HFFc6 (cell line): ENCODE data around the gene KCNH5. TPM values are rescaled to one million over a fixed set of nuclear protein-coding genes. Genes with fewer than 3 reads are reported as not detected.

ENCODE experiments used
- DNase-seq: peaks from one replicate; pipeline ENCODE4 v3.0.0-alpha.2; 2018
- H3K27ac Mint-ChIP-seq: 2 replicates; pipeline ENCODE4 v1.8.0; 2020; ENCODE audit warnings: mild to moderate bottlenecking, mixed read lengths
- H3K27me3 Mint-ChIP-seq: 2 replicates; pipeline ENCODE4 v1.8.0; 2021; ENCODE audit warnings: mild to moderate bottlenecking, moderate library complexity, mixed read lengths; ENCODE audit not compliant: insufficient read depth
- H3K36me3 Mint-ChIP-seq: 2 replicates; pipeline ENCODE4 v1.8.0; 2021; ENCODE audit warnings: low read depth, mixed read lengths
- H3K4me1 Mint-ChIP-seq: 2 replicates; pipeline ENCODE4 v1.8.0; 2020; ENCODE audit warnings: low read depth, mixed read lengths
- H3K4me3 Mint-ChIP-seq: 2 replicates; pipeline ENCODE4 v1.8.0; 2020; ENCODE audit warnings: mild to moderate bottlenecking, moderate library complexity, mixed read lengths
- H3K9me3 Mint-ChIP-seq: 2 replicates; pipeline ENCODE4 v1.8.0; 2020; ENCODE audit warnings: mild to moderate bottlenecking, mixed read lengths
- total RNA-seq, 6 experiments: library from RNA; stranded (reverse); fragmentation: NEBNext Ultra II Directional; extraction: Animal tissue kit (Norgen Biotek cat#: 25700); gene quantifications; 2 replicates in 1 of 6; 3 replicates in 5 of 6; pipeline ENCODE4 v1.2.3, GENCODE V29; 2021
- TF ChIP-seq, protein P1 (sequence below): fragments of 200-600 bp; sonication (generic); IDR thresholded peaks from 2 replicates; pipeline ENCODE4 v1.5.0; 2021; ENCODE audit warnings: antibody characterized with exemption, mild to moderate bottlenecking

KCNH5 gene
- total RNA-seq, 6 experiments from 2014 or later, result not detected

DNA sequence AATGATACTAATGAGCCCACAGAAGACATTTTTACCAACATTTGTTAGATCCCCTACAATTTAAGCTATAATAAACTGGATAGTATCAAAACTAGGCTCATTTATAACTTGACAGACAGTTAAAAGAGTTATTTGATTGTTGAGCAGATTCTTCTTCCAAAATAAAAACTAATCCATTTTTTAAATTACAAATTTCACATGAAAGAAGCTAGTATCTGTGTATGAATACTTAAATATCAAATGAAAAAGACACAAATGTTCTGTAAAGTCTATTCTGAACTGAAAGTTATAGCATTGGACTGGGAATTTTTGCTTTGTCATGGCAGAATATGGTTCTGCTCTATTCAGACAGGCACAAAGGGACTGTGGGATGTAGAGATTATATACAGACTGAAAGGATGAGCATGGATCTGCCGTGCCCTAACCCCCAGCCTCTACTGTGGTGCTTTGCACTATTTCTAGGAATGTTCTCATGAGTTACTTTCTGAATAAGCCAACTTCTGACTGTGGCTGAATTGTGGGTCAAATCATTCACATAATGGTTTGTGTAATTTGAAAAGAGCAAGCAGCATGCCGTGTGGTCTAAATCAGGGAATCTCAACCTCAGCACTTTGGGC, 352.7 kb downstream of the KCNH5 start:
- TF ChIP-seq, protein P1, sequence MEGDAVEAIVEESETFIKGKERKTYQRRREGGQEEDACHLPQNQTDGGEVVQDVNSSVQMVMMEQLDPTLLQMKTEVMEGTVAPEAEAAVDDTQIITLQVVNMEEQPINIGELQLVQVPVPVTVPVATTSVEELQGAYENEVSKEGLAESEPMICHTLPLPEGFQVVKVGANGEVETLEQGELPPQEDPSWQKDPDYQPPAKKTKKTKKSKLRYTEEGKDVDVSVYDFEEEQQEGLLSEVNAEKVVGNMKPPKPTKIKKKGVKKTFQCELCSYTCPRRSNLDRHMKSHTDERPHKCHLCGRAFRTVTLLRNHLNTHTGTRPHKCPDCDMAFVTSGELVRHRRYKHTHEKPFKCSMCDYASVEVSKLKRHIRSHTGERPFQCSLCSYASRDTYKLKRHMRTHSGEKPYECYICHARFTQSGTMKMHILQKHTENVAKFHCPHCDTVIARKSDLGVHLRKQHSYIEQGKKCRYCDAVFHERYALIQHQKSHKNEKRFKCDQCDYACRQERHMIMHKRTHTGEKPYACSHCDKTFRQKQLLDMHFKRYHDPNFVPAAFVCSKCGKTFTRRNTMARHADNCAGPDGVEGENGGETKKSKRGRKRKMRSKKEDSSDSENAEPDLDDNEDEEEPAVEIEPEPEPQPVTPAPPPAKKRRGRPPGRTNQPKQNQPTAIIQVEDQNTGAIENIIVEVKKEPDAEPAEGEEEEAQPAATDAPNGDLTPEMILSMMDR, result no peak
- Mint-ChIP-seq H3K36me3 (no peaks in the 10 kb centered on the region), H3K9me3 (peaks cover 25% of the 10 kb centered on the region), H3K27ac (peak overlapping the region; percentile 18; the same call in 1 of the 2 replicates), H3K4me1 (no peaks in the 10 kb centered on the region), H3K27me3 (no peaks in the 10 kb centered on the region), H3K4me3 (no peak overlapping the region; the same call in 1 of the 2 replicates)
- no peak for DNase-seq

DNA sequence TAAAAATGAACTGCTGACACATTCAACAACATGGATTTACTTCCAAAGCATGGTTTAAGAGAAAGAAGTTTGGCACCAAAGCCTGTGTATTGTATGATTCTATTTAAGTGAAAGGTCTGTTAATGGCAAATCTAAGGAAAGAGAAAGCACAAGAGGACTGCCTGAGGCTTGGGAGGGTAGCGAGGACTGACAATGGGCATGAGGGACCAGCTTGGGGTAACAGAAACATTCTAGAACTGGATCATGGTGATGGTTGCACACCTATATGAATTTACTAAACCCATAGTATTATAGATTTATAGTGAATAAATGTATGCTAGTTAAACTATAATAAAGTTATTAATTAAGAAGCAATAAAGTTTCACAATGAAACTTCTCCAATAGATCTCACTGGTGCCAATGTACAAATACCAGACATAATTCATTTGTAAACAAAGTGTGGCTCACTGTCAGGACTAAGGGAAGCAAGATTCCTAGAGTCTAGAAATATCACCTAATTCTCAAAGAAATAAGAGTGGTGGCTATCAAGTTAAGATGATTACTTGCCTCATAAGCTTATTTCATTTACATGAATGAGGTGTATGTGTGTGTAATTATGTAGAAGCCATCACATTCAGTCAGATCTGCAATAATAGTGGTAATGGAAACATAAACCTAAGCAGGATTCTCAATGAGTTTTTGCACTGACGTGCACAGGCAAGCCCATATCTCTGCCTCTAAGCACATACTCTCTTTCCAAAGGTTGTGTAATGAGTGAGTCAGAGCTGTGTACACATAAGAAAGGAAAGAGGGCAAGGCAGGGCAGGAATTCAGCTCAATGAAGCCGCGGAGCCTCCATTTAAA, 353.4 kb downstream of the KCNH5 start:
- Mint-ChIP-seq H3K27ac (peak overlapping the region; percentile 18; the same call in 1 of the 2 replicates), H3K36me3 (no peaks in the 10 kb centered on the region), H3K9me3 (peaks cover 33% of the 10 kb centered on the region), H3K27me3 (no peaks in the 10 kb centered on the region), H3K4me3 (no peak overlapping the region; the same call in 1 of the 2 replicates), H3K4me1 (no peaks in the 10 kb centered on the region)
- TF ChIP-seq, protein P1, result no peak
- peak; percentile 28 for DNase-seq

DNA sequence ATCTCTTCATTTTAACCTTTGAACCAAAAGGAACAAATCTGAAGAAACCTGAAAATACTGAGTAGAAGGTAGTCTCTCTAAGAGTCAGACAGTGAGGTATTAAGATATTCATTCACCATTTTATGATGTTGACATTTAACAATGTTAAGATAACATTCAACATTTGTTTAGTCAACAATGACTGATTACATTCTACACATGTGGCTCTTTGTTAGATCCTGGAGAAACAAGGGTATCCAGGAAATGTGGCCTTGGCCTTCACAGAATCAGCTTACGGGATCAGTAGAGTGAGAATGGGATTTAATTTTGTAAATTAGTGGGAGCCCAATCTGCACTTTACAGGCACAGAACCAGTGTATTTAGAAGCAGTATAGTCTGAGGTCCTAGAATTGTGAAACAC, 355.5 kb downstream of the KCNH5 start:
- H3K27ac Mint-ChIP-seq, result no peak overlapping the region
- no peak overlapping the region for H3K4me3 Mint-ChIP-seq
- H3K36me3 Mint-ChIP-seq, result no peaks in the 10 kb centered on the region
- no peak for DNase-seq
- H3K4me1 Mint-ChIP-seq, result no peaks in the 10 kb centered on the region
- H3K27me3 Mint-ChIP-seq, result no peaks in the 10 kb centered on the region; the same call in 1 of the 2 replicates
- TF ChIP-seq, protein P1, result no peak
- H3K9me3 Mint-ChIP-seq, result peaks cover 41% of the 10 kb centered on the region

DNA sequence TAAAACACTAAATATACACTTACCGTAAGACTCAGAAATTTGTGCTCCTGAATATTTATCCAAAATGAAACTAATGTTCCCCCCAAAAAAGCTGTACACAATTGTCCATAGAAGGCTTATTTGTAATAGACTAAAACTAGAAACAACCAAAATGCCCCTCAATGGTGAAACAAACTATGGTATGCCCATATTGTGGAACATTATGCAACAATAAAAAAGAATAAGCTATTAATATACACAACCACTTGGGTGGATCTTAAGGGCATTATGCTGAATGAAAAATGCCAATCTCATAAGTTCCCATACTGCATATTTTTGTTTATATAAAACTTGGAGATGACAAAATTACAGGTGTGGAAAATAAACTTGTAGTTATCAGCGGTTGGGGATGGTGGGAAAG, 357.4 kb downstream of the KCNH5 start:
- Mint-ChIP-seq H3K27ac (no peak overlapping the region), H3K36me3 (no peaks in the 10 kb centered on the region), H3K4me3 (no peak overlapping the region), H3K4me1 (no peaks in the 10 kb centered on the region), H3K27me3 (no peaks in the 10 kb centered on the region; the same call in 1 of the 2 replicates), H3K9me3 (peaks cover 36% of the 10 kb centered on the region)
- no peak for DNase-seq
- TF ChIP-seq, protein P1, result no peak

DNA sequence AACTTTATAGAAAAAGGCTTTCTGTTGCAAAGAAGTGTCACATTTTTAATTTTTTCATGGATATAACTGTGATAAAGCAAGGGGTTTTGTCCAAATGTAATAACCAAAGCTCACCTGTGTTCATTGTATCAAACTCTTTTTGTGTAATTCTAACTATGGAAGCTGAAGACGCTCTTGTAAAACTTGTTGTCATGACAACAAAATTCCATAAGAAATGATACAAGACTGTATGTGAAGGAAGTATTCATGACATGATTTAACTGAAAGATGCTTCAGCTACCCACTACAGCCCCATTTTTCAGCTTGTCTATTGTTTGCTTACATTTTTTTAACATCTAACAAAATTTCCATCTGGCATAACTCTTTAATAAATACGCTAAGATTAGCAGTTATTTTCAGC, 360.9 kb downstream of the KCNH5 start:
- H3K27ac Mint-ChIP-seq, result no peak overlapping the region
- no peaks in the 10 kb centered on the region for H3K4me1 Mint-ChIP-seq
- H3K27me3 Mint-ChIP-seq, result no peaks in the 10 kb centered on the region; the same call in none of the 2 replicates

More for the DNA sequence above, 360.9 kb downstream of the KCNH5 start:
- Mint-ChIP-seq H3K9me3 (peaks cover 46% of the 10 kb centered on the region), H3K36me3 (no peaks in the 10 kb centered on the region; the same call in 1 of the 2 replicates), H3K4me3 (no peak overlapping the region)
- TF ChIP-seq, protein P1, result no peak
- DNase-seq, result no peak
